Type B pancreatic cell (in vitro differentiated cells): ENCODE measurements around the gene DEUP1. TPM values are rescaled to one million over a fixed set of nuclear protein-coding genes. Genes with fewer than 3 reads are reported as not detected.
"Not testable (repeated sequence)": the region's sequence is repeated elsewhere in the genome, so short reads cannot be mapped to it uniquely, and the experiment has no call there.

Experiments used
- DNase-seq: peaks from one replicate; pipeline ENCODE4 v3.0.0; 2021; ENCODE audit warnings: mixed read lengths; ENCODE audit not compliant: unreplicated experiment; ENCODE audit errors: extremely low spot score
- H3K27ac Mint-ChIP-seq: 2 replicates; pipeline ENCODE4 v1.8.0; 2021; ENCODE audit warnings: mild to moderate bottlenecking, mixed read lengths
- H3K27me3 Mint-ChIP-seq: 2 replicates; pipeline ENCODE4 v1.8.0; 2021; ENCODE audit warnings: mixed read lengths
- H3K36me3 Mint-ChIP-seq: 2 replicates; pipeline ENCODE4 v1.8.0; 2021; ENCODE audit warnings: mixed read lengths
- H3K4me1 Mint-ChIP-seq: one replicate; pipeline ENCODE4 v1.8.0; 2021; ENCODE audit warnings: mixed read lengths; ENCODE audit not compliant: unreplicated experiment
- H3K4me3 Mint-ChIP-seq: 2 replicates; pipeline ENCODE4 v1.8.0; 2021; ENCODE audit warnings: mild to moderate bottlenecking, mixed read lengths
- H3K9me3 Mint-ChIP-seq: 2 replicates; pipeline ENCODE4 v1.8.0; 2021; ENCODE audit warnings: mixed read lengths
- total RNA-seq: library from RNA; stranded (reverse); gene quantifications from 2 replicates; pipeline ENCODE4 v1.2.1, GENCODE V29; 2021; ENCODE audit warnings: low replicate concordance
- TF ChIP-seq, protein P1 (sequence below): fragments of 200-600 bp; sonication (generic); conservative IDR thresholded peaks from 2 replicates; pipeline ENCODE4 v1.5.0; 2021; ENCODE audit warnings: antibody characterized with exemption, mild to moderate bottlenecking

The DEUP1 gene
- total RNA-seq, 1 donor from 2014 or later: 0.24 TPM

DNA sequence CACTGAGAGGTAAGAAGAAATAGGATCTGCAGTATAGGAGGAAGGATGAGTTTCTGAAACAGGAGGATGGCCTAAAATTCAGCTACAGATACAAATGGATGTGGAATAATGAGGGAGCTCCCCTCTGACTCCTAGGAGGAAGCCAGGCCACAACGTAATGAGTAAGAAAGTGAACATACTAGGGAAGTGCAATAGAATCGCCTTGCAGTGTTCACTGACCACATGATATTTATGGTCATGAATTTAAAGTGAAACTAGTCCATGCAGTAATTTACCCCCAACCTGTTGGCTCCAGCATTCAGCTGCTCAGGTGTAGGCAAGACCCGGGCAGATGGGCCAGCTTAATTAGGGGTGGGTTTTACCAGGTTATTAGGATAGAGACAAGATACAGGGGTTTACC is 101.7 kb downstream of the DEUP1 start:
- Mint-ChIP-seq H3K9me3 (no peaks in the 10 kb centered on the region), H3K36me3 (no peaks in the 10 kb centered on the region), H3K27ac (no peak overlapping the region), H3K27me3 (no peaks in the 10 kb centered on the region), H3K4me3 (no peak overlapping the region), H3K4me1 (no peaks in the 10 kb centered on the region)
- no peak for DNase-seq
- TF ChIP-seq, protein P1, sequence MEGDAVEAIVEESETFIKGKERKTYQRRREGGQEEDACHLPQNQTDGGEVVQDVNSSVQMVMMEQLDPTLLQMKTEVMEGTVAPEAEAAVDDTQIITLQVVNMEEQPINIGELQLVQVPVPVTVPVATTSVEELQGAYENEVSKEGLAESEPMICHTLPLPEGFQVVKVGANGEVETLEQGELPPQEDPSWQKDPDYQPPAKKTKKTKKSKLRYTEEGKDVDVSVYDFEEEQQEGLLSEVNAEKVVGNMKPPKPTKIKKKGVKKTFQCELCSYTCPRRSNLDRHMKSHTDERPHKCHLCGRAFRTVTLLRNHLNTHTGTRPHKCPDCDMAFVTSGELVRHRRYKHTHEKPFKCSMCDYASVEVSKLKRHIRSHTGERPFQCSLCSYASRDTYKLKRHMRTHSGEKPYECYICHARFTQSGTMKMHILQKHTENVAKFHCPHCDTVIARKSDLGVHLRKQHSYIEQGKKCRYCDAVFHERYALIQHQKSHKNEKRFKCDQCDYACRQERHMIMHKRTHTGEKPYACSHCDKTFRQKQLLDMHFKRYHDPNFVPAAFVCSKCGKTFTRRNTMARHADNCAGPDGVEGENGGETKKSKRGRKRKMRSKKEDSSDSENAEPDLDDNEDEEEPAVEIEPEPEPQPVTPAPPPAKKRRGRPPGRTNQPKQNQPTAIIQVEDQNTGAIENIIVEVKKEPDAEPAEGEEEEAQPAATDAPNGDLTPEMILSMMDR: no peak

DNA sequence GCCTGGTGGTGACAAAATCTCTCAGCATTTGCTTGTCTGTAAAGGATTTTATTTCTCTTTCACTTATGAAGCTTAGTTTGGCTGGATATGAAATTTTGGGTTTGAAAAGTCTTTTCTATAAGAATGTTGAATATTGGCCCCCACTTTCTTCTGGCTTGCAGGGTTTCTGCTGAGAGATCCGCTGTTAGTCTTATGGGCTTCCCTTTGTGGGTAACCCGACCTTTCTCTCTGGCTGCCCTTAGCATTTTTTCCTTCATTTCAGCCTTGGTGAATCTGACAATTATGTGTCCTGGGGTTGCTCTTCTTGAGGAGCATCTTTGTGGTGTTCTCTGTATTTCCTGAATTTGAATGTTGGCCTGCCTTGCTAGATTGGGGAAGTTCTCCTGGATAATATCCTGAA is 112.7 kb downstream of the DEUP1 start:
- not testable (repeated sequence) for DNase-seq

DNA sequence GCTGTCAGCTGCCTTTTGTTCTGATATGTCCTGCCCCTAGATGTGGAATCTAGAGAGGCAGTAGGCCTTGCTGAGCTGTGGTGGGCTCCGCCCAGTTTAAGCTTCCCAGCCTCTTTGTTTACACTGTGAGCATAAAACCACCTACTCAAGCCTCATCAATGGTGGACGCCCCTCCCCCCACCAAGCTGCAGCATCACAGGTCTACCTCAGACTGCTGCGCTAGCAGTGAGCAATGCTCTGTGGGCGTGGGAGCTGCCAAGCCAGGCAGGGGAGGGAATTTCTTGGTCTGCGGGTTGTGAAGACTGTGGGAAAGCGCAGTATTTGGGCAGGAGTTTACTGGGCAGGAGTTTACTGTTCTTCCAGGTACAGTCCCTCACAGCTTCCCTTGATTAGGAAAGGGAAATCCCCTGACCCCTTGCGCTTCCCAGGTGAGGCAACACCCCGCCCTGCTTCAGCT is 114.1 kb downstream of the DEUP1 start:
- no peaks in the 10 kb centered on the region for H3K36me3 Mint-ChIP-seq
- no peak for DNase-seq
- H3K4me3 Mint-ChIP-seq: no peak overlapping the region
- H3K4me1 Mint-ChIP-seq: no peaks in the 10 kb centered on the region
- TF ChIP-seq, protein P1: no peak
- H3K27ac Mint-ChIP-seq: no peak overlapping the region
- H3K27me3 Mint-ChIP-seq: peaks cover 11% of the 10 kb centered on the region
- H3K9me3 Mint-ChIP-seq: peaks cover 6% of the 10 kb centered on the region

More for the DNA sequence above, 112.7 kb downstream of the DEUP1 start:
- H3K27me3 Mint-ChIP-seq: peaks cover 11% of the 10 kb centered on the region
- H3K9me3 Mint-ChIP-seq, H3K36me3 Mint-ChIP-seq, H3K4me1 Mint-ChIP-seq, H3K4me3 Mint-ChIP-seq, H3K27ac Mint-ChIP-seq: not testable (repeated sequence)

DNA sequence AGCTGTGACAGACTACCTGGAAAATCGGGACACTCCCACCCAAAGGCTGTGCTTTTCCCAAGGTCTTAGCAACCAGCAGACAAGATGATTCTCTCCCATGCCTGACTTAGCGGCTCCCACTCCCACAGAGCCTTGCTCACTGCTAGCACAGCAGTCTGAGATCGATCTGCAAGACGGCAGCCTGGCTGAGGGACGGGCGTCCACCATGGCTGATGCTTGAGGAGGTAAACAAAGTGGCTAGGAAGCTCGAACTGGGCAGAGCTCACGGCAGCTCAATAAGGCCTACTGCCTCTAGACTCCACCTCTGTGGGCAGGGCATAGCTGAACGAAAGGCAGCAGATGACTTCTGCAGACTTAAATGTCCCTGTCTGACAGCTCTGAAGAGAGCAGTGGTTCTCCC is 127.7 kb downstream of the DEUP1 start:
- peaks cover 16% of the 10 kb centered on the region for H3K27me3 Mint-ChIP-seq
- H3K9me3 Mint-ChIP-seq: no peaks in the 10 kb centered on the region
- no peak for DNase-seq
- H3K27ac Mint-ChIP-seq: no peak overlapping the region
- no peaks in the 10 kb centered on the region for H3K4me1 Mint-ChIP-seq
- TF ChIP-seq, protein P1: no peak
- no peaks in the 10 kb centered on the region for H3K36me3 Mint-ChIP-seq
- no peak overlapping the region for H3K4me3 Mint-ChIP-seq

DNA sequence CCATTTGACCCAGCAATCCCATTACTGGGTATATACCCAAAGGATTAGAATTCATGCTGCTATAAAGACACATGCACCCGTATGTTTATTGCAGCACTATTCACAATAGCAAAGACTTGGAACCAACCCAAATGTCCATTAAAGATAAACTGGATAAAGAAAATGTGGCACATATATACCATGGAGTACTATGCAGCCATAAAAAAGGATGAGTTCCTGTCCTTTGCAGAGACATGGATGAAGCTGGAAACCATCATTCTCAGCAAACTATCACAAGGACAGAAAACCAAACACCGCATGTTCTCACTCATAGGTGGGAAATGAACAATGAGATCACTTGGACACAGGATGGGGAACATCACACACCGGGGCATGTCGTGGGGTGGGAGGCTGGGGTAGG is 133.1 kb downstream of the DEUP1 start:
- H3K27me3 Mint-ChIP-seq: peaks cover 25% of the 10 kb centered on the region
- H3K4me1 Mint-ChIP-seq, H3K4me3 Mint-ChIP-seq, H3K36me3 Mint-ChIP-seq, DNase-seq, H3K9me3 Mint-ChIP-seq, H3K27ac Mint-ChIP-seq: not testable (repeated sequence)

DNA sequence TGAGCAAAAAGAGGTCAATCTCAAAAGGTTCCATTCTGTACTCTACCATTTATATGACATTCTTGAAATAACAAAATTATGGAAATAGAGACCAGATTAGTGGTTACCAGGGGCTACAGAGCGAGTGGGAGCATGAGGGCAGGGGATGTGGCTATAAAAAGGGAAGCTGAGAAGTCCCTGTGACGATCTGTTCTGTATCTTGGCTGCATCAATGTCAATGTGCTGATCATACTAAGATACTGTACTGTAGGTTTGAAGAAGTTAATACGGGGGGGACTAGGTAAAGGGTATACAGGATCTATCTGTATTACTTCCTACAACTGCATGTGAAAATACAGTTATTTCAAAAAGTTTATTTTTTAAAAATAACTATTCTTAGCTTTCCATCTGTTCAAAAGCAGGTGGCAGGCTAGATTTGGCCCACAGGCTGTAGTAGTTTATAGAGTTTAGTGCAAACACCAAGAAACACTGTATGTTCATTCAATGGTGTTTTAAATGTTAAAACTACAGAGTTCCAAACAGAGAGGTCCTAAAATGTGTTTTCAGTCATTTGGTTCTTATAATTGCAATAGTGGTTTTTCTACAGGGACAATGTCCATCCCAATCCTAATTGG is 134.5 kb downstream of the DEUP1 start:
- Mint-ChIP-seq H3K27me3 (peaks cover 22% of the 10 kb centered on the region), H3K4me3 (no peak overlapping the region), H3K36me3 (no peaks in the 10 kb centered on the region), H3K9me3 (no peaks in the 10 kb centered on the region), H3K4me1 (no peaks in the 10 kb centered on the region), H3K27ac (no peak overlapping the region)
- DNase-seq: no peak
- TF ChIP-seq, protein P1: no peak

DNA sequence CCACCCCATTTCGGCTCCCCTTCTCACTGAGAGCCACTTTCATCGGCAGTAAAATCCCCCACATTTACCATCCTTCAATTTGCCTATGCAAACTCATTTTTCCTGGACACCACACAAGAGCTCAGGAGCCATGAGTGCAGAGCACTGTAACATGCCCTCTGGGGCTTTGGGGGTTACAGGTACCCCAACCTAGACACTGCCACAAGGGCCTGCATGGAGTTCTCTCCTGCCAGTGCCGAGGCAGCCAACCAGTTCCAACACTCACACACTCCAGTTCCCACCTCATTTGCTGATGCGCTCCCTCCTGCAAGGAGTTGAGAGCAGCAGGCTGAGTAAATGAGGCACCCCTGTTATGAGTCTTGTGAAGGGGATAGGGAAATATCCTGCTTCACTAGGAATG is 136.5 kb downstream of the DEUP1 start:
- TF ChIP-seq, protein P1: no peak
- no peak for DNase-seq
- Mint-ChIP-seq H3K27ac (no peak overlapping the region), H3K36me3 (no peaks in the 10 kb centered on the region), H3K27me3 (peaks cover 14% of the 10 kb centered on the region), H3K4me1 (no peaks in the 10 kb centered on the region), H3K9me3 (no peaks in the 10 kb centered on the region), H3K4me3 (no peak overlapping the region)
